ENCODE measurements around the gene NPAS3. TPM values are rescaled to one million over a fixed set of nuclear protein-coding genes. Genes with fewer than 3 reads are reported as not detected.

NPAS3 gene
- total RNA-seq, 1 experiment from 2014 or later: 0.36 TPM

- Histone ChIP-seq H4K20me1 (ENCODE audit: low read length) (no peaks in the 10 kb centered on the region), H2AFZ (ENCODE audit: low read length) (no peak overlapping the region), H3K27ac (ENCODE audit: low read length) (no peak overlapping the region), H3K4me3 (ENCODE audit: low read length) (no peak overlapping the region), H3F3A (ENCODE audit: low read length, unreplicated experiment) (no peaks in the 10 kb centered on the region), H3K4me1 (ENCODE audit: insufficient read depth, low read length) (peaks cover 13% of the 10 kb centered on the region), H3K4me2 (ENCODE audit: low read length) (no peak overlapping the region), H3K79me2 (ENCODE audit: low read length) (no peaks in the 10 kb centered on the region), H3K27me3 (ENCODE audit: low read length) (no peaks in the 10 kb centered on the region), H3K9me3 (ENCODE audit: low read length) (no peaks in the 10 kb centered on the region), H3K9me2 (replicated peaks; ENCODE audit: low read length) (no peaks in the 10 kb centered on the region), H3K9ac (ENCODE audit: low read length) (no peak overlapping the region), H3K36me3 (ENCODE audit: low read depth, low read length) (no peaks in the 10 kb centered on the region)
- ChIA-PET POLR2A (ENCODE audit: unreplicated experiment) (no interaction called here), CTCF (no interaction called here)
- no peak for ATAC-seq
- no peak for DNase-seq
- TF ChIP-seq EZH2phosphoT487 (IDR thresholded peaks at IDR 0.05; ENCODE audit: borderline replicate concordance, low read length): no peak
- no peak for TF ChIP-seq EZH2 (IDR thresholded peaks at IDR 0.05; ENCODE audit: low read length, unreplicated experiment)
- intact Hi-C loops (cut with micrococcal nuclease): no loop called here
- no TSS peak for BruUV-seq (replicated peaks)
Measured at GRCh38 chr14:33707716-33708115, 769.0 kb downstream of the NPAS3 start.

GRCh38 chr14:33709283-33709682 is 770.6 kb downstream of the NPAS3 start:
- no peaks in the 10 kb centered on the region for H3K9me3 ChIP-seq (ENCODE audit: low read length)
- intact Hi-C loops (cut with micrococcal nuclease): no loop called here
- no peak for TF ChIP-seq CTCF (conservative IDR thresholded peaks at IDR 0.05; ENCODE audit: low read depth, low read length)
- TF ChIP-seq EZH2phosphoT487 (IDR thresholded peaks at IDR 0.05; ENCODE audit: borderline replicate concordance, low read length): no peak
- TF ChIP-seq EZH2 (IDR thresholded peaks at IDR 0.05; ENCODE audit: low read length, unreplicated experiment): no peak
- H4K20me1 ChIP-seq (ENCODE audit: low read length): no peaks in the 10 kb centered on the region
- no TSS peak for BruUV-seq (replicated peaks)
- no peaks in the 10 kb centered on the region for H3F3A ChIP-seq (ENCODE audit: low read length, unreplicated experiment)
- no peak overlapping the region for H2AFZ ChIP-seq (ENCODE audit: low read length)
- H3K27me3 ChIP-seq (ENCODE audit: low read length): no peaks in the 10 kb centered on the region
- CTCF ChIA-PET: no interaction called here
- no peak for ATAC-seq
- H3K4me3 ChIP-seq (ENCODE audit: low read length): no peak overlapping the region
- no peak overlapping the region for H3K27ac ChIP-seq (ENCODE audit: low read length)
- no peak overlapping the region for H3K4me2 ChIP-seq (ENCODE audit: low read length)
- POLR2A ChIA-PET (ENCODE audit: unreplicated experiment): no interaction called here
- H3K79me2 ChIP-seq (ENCODE audit: low read length): no peaks in the 10 kb centered on the region
- DNase-seq: no peak
- no peaks in the 10 kb centered on the region for H3K9me2 ChIP-seq (replicated peaks; ENCODE audit: low read length)
- H3K9ac ChIP-seq (ENCODE audit: low read length): no peak overlapping the region
- H3K36me3 ChIP-seq (ENCODE audit: low read depth, low read length): no peaks in the 10 kb centered on the region
- peaks cover 13% of the 10 kb centered on the region for H3K4me1 ChIP-seq (ENCODE audit: insufficient read depth, low read length)

GRCh38 chr14:33709711-33710110 is 771.0 kb downstream of the NPAS3 start:
- DNase-seq (no peak), ATAC-seq (no peak; the same call in 1 of the 2 replicates)
- ChIA-PET POLR2A (ENCODE audit: unreplicated experiment) (no interaction called here), CTCF (no interaction called here)
- H3K79me2 ChIP-seq (ENCODE audit: low read length): no peaks in the 10 kb centered on the region
- no peaks in the 10 kb centered on the region for H3K36me3 ChIP-seq (ENCODE audit: low read depth, low read length)
- no TSS peak for BruUV-seq (replicated peaks)
- H2AFZ ChIP-seq (ENCODE audit: low read length): no peak overlapping the region
- intact Hi-C loops (cut with micrococcal nuclease): no loop called here
- H3K9me2 ChIP-seq (replicated peaks; ENCODE audit: low read length): no peaks in the 10 kb centered on the region
- no peaks in the 10 kb centered on the region for H3K27me3 ChIP-seq (ENCODE audit: low read length)
- no peak overlapping the region for H3K4me3 ChIP-seq (ENCODE audit: low read length)
- H4K20me1 ChIP-seq (ENCODE audit: low read length): no peaks in the 10 kb centered on the region
- H3K9me3 ChIP-seq (ENCODE audit: low read length): no peaks in the 10 kb centered on the region
- no peak overlapping the region for H3K27ac ChIP-seq (ENCODE audit: low read length)
- peaks cover 15% of the 10 kb centered on the region for H3K4me1 ChIP-seq (ENCODE audit: insufficient read depth, low read length)
- H3K4me2 ChIP-seq (ENCODE audit: low read length): no peak overlapping the region
- H3F3A ChIP-seq (ENCODE audit: low read length, unreplicated experiment): no peaks in the 10 kb centered on the region
- H3K9ac ChIP-seq (ENCODE audit: low read length): no peak overlapping the region
- TF ChIP-seq EZH2 (IDR thresholded peaks at IDR 0.05; ENCODE audit: low read length, unreplicated experiment) (no peak), CTCF (conservative IDR thresholded peaks at IDR 0.05; ENCODE audit: low read depth, low read length) (no peak), EZH2phosphoT487 (IDR thresholded peaks at IDR 0.05; ENCODE audit: borderline replicate concordance, low read length) (no peak)

Data from PC-3 (cell line).